IPS-11a (cell line): ENCODE data around the gene CENPS.
"Not testable (repeated sequence)": the region's sequence is repeated elsewhere in the genome, so short reads cannot be mapped to it uniquely, and the experiment has no call there.

Source experiments
- H3K4me3 ChIP-seq: one replicate; pipeline ENCODE4 v1.5.1; 2013; ENCODE audit warnings: low read depth, low read length, control low read depth

CENPS gene

DNA sequence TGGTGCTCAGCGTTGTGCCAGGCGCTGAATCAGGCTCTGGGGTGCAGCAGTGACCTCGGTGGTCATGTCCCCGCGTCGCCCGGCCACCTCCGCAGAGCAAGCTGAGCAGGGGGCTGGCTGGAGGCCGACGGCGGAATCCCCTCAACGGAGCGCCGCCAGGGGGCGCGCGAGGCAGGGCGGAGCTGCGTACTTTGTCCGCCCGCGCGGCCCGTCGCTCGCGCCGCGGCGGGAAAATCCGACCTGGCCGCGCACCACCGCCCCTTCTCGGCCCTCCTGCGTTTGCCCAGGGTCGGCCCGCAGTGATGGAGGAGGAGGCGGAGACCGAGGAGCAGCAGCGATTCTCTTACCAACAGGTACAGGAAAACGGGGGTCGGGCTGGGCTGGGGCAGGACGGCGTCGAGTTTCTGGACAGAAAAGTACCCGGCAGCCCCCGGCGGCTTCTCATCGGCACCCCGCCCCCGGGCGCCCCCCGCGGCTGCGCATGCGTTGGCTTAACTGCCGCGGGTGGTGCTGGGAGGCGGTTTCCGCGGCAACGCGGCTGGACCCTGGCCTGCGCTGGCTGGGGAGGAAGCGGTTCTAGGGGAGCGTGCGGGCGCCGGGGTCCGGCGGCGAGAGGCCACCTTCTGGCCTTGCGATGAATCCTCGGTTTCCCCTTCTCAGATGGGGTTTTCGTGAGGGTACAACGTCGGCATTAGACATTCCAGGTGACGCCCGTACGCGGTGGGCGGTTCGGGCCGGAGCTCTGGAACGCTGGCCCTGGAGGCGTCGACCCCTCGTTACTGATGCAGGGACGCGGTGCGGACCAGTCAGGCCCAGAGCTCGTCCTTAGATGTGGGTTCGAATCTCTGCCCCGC is at the start of gene CENPS:
TSS of gene CENPS (plus strand) at position 218 of the 854 bp plus-strand sequence. CDS start at position 303, 85 bp downstream.
- peak within 1 kb of the TSS; percentile 71 for H3K4me3 ChIP-seq

DNA sequence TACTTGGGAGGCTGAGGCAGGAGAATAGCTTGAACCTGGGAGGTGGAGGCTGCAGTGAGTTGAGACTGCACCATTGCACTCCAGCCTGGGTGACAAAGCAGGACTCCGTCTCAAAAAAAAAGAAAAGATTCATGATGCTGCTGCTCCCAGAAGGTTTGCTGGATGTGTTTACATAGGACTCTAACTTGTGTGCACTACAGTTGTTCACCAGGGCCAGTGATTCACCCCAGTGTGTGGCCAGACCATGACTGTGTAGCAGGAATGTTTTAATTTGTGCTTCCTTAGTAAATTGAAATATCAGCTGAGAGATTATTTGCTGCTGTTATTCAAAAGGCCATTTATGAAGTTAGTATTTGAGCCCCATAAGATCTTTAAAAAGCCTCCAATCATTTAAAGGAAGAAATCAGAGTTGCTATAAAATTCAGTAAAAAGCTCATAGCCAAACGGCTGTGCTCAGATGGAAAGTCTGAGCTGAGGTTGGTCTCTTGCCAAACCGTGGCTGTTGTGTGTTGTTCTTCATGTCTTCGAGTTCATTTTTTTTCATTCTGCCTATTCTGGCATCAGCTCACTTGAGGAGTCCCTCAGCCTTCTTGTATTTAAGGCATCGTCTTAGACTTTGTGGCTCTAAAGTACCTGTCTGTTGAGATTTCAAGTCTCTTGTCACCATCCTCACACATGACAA is 49.5 kb upstream of the CENPS start:
- no peak overlapping the region for H3K4me3 ChIP-seq

DNA sequence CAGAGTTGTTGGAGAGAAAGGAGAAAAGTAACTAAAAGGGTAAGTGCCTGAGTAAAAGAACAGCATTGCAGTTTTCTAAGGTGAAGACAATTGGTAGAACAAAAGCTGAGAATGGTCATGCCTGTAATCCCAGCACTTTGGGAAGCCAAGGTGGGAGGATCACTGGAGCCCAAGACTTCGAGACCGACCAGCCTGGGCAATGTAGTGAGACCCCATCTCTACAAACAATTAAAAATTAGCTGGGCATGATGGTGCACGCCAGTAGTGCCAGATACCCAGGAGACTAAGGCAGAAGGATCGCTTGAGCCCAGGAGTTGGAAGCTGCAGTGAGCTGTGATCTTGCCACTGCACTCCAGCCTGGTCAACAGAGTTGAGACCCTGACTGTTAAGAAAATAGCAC is 46.6 kb upstream of the CENPS start:
- no peak overlapping the region for H3K4me3 ChIP-seq

DNA sequence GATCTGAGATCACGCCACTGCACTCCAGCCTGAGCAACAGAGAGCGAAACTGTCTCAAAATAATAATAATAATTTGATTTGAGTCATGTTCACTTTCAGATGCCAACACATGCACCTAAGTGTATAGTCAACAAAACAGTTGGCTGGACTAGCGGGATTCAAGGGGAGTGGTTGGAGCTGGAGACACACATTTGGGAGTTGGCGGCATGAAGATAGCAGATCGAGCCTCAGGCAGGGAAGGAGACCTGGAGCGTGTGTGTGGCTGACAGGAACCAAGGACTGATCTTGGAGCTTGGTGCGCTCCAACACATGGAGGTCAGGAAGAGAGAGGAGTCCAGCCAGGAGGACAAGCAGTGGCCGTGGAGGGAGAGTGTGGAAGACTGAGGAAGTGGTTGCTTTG is 46.0 kb upstream of the CENPS start:
- H3K4me3 ChIP-seq, result no peak overlapping the region

DNA sequence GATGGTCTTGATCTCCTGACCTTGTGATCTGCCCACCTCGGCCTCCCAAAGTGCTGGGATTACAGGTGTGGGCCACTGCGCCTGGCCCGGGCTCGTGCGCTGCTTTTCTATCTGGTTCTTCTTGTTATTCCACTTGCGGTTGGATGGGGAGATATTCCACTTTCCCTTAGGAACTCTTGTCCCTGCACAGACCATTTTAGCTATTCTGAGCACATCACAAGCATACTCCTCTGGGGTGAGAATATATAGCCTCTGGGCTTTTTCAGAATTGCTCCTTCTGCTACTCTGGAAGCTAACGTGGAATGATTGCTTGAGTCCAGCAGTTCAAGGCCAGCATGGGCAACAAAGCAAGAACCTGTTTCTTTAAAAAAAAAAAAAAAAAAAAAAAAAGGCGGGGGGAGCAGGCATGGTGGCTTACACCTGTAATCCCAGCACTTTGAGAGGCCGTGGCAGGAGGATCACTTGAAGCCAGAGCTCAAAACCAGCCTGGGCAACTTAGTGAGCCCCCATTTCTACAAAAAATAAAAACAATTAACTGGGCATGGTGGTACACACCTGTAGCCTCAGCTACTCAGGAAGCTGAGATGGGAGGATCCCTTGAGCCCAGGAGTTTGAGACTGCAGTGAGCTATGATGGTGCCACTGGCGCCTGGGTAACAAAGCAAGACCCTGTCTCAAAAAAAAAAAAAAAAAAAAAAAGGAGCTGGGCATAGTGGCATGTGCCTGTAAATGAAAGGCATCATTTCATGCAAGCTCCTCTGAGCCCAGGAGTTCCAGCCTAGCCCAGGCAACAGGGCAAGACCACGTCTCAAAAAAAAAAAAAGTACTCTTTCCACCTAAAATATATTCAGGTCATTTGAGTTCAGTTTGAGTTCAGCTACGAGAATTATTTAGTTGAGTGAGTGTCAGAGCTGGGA is 43.2 kb upstream of the CENPS start:
- no peak overlapping the region for H3K4me3 ChIP-seq

DNA sequence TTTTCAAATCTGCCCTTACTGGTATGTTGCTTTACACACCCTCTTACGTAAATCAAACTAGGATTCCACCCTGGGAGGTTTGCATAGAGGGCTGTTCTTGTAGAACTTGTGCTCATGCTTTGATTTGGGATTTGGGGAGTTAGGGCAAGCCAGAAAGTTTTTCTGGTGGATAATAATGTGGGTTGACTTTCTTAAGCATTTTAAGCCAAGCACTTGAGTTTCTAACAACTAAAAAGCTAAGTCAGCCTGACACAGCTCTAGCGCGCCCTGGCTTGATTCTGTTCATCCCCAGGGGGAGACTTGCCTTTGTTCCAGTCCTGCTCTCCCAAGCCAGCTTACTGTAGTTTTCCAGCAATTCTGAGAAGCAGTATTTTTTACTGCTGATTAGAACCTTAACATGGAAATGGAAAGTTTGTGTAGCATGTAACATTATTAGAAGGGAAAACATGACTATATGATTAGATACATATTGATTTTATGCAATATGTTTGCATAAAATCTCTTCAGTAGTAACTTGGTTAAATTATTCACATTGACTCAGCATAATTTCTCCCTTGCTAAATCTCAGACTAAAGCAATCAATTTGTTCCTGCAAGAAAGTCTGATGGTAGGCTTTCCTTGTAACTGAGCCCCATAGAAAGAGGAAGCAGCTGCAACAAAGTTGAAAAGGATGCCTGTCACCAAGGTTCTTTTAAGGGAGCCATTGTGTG is 42.4 kb upstream of the CENPS start:
- no peak overlapping the region for H3K4me3 ChIP-seq

DNA sequence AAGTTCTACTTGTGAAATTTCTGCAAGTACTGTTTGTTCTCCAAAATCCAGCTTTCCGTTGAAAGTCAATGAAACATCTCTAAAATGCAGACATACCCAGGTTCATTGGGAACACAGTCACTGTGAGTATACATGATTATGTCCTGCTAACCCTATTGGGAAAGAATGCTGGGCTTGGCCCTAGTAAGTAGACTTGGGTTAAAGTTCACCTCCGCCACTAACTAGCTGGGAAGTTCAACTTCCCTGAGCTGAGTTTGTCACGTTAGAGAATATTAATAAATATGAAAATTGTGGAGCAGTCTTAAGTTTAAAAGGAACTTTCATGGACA is 41.9 kb upstream of the CENPS start:
- no peak overlapping the region for H3K4me3 ChIP-seq

DNA sequence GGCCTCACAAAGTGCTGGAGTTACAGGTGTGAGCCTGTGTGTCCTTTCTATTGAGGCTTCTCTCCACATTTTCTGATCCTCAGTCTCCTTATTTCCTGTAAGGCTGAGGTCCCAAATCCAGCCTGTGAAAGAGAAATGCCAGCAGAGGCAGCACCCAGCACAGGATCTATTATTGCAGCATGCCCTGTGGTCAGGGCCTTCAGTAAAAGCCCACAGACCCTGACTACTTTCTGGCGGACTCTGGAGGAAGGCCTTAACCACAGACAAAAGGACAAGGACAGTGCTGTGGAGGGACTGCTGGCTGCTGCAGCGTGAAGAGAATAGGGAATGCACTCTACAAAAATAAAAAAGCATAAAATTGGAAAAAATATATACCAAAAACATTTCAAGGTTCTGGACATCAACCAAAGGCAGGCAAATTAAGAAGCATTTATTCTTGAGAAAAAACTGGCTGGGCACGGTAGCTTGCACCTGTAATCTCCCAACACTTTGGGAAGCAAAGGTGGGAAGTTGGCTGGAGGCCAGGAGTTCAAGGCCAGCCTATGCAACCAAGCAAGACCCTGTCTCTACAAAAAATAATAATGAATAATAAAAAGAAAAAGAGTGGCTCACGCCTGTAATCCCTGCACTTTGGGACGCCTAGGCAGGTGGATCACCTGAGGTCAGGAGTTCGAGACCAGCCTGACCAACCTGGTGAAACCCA is 40.8 kb upstream of the CENPS start:
- no peak overlapping the region for H3K4me3 ChIP-seq

DNA sequence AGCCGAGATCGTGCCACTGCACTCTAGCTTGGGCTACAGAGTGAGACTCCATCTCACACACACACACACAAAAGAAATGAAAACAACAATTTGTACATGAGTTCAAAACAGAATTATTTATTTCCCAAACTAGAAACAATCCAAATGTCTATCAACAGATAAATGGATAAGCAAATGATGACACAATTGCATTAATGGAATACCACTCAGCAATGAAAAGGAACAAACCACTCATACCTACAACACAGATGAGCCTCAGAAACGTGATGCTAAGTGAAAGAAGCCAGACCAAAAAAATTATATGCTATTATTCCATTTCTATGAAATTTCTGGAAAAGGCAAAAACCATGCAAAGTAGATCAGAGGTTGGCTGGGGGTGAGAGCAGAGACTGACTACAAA is 33.4 kb upstream of the CENPS start:
- no peak overlapping the region for H3K4me3 ChIP-seq

DNA sequence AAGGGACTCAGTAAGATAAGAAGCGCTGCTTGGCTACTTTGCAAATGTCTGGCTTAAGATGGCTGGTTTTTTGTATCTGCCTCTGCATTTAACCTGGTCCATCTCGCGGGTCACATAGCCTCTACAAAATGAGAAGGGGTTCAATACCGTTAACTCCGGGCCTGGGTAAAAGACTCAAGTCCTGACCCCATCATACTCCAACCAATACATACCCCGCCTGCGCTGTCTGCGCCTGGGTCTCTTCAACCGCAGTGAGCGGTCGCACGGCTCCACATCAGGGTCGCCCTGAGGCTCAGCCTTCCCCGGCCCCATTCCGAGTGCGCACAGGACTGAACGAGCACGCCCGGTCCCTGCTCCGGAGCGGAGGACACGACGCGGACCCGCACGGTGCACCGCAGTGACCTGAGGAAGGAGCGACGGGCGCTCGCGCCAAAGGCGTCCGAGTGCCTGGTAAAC is 31.9 kb upstream of the CENPS start:
- H3K4me3 ChIP-seq, result peak overlapping the region; percentile 93

DNA sequence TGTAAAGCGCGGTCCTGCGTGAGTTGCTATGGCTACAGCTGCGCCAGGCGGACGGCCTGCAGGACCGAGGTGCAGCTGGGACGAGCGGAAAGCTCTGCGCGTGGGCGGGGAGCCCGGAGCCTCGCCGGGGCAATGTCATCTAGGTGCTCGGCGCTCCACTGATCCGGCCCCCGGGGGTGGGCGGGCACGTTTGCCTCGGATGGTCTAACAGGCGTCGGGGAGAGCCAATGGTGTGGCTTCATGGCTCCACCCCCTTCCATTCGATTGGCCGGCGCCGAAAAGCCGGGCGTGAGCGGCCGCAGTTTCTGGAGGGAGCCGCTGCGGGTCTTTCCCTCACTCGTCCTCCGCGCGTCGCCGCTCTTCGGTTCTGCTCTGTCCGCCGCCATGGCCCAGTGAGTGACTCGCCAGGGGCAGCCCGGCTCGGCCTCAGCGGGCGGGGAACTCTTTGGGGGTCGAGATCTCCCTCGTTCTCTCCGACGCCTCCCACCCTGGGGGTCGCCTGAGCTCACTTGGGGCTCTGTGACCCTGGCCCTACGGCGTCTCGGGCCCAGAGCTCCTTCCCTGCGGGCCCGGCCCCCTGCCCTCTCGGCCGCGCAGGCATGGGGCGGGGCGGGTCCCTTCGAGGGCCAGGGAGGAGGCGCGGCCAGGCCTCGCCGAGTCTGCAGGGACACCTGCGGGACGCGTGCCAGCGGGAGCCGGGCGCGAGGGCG is 31.3 kb upstream of the CENPS start, which contains the start of gene PGD:
TSS of gene PGD (plus strand) at position 331 of the 710 bp plus-strand sequence. CDS start at position 385, 54 bp downstream.
- peak within 1 kb of the TSS; percentile 93 for H3K4me3 ChIP-seq

DNA sequence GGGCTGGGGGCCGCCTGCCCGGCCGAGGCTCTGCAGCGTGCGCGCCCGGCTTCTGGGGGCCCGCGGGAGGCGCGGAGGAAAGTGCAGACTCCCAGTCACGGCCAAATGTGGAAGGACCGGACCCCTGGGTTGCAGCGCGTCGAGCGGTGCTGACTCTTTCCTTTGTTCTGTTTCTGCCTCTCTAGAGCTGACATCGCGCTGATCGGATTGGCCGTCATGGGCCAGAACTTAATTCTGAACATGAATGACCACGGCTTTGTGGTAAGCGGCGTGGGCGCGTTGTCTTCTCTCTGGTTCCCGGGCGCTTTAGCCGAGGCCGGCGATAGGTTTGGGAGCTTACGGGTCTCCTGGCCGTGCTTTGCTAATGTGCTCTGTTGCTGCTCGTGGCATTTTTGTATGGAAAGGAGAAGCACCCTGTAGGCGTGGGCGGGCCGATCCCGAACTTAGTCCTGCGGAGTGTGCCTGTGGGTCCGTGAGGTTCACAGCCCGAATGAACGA is 30.7 kb upstream of the CENPS start:
- H3K4me3 ChIP-seq, result peak overlapping the region; percentile 93

DNA sequence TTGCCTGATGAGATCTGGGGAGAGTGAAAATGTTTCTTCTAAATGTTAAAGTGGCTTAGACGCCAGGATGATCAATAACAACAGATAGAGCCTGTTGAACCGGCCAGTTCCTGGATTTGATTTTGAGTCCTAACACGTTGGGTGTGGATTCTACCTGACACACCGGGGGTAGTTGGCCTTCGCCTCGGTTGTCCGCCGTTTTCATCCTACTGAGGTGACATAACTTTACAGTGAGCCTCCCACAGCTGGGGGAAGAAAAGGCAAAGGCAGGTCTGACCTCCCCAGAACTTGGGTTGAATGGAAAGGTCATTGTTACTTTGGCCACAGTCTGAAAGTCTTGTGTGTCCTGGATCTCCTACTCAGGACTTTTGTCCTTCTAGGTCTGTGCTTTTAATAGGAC is 30.2 kb upstream of the CENPS start:
- peak overlapping the region; percentile 93 for H3K4me3 ChIP-seq

DNA sequence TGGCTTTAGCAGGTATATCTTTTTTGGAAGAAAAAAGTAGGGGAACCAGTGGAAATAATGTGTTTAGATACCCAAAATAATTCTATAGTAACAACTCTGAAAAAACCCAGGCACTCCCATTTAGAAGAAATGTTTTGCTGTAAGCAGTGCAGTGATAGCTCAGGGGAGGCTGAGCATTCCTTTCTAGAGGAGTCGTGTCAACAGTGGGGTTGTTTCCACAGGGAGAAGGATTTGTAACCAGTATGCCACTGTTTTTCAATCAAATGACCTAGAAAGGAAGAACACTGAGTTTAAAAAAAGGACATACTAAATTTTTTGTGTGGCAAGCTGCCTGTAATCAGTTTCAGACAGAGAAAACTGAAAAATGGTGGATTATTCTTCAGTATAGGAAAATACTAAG is 29.0 kb upstream of the CENPS start:
- no peak overlapping the region for H3K4me3 ChIP-seq

DNA sequence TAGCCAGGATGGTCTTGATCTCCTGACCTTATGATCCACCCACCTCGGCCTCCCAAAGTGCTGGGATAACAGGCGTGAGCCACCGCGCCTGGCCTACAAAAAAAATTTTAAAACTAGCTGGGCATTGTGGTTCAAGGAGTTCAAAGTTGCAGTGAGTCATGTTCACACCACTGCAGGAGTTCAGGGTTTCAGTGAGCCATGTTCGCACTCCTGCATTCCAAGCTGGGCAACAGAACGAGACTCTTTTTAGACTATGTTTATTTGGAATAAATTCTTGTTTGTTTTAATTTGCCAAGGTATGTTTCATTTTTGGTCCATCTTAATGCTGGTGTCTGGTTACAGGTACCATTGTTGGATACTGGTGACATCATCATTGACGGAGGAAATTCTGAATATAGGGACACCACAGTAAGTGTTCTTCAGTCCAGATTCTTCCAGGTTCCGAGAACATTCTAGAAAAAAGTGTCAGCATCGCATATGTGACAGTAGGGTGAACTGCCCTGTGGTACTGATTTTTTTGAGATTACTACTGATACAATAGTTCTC is 27.4 kb upstream of the CENPS start:
- H3K4me3 ChIP-seq, result no peak overlapping the region

DNA sequence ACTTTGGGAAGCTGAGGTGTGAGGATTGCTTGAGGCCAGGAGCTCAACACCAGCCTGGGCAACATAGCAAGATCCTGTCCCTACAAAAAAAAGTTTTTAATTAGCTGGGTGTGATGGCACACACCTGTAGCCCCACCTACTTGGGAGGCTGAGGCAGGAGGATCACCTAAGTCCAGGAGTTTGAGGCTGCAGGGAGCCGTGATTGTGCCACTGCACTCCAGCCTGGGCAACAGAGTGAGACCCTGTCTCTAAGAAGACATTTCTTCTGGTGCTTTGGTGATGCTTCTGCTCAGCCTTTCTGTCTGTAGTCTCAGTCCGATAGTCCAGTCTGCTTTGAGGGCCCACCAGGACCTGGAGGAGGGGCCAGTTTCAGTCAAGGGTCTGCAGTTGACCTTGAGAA is 23.0 kb upstream of the CENPS start:
- no peak overlapping the region for H3K4me3 ChIP-seq

DNA sequence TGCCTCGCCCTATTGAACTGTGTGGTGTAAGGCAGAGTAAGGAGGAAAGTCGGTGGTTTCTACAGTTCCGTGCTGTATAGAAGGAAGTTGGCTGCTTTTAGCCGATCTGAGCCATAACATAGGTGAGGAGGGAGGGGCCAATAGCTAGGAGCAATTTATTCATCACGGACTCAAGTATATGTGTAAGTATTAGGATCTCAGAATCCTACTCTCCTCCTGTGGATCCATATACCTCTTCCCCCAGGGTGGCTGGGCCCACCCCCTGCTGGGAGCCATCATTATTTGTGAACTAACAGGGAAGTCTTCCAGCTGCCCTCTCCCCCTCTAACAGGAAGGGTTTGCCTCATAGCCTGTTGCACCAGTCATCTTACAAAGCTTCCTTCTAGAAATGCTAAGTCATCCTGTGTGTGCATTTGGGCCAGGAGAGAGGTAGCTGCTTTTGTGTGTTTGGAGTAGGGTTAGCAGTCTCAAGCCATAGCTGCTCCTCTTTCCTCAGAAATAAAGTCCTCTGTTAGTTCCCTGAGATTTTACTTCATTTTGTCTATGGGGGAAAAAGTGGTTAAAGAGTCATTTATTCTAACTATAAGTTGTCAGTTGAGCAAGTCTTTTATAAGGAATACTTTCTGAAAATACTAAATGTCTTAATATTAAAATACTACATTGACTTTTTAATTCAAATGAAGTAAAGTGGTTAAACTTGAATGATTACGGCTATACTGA is 14.9 kb upstream of the CENPS start:
- no peak overlapping the region for H3K4me3 ChIP-seq

DNA sequence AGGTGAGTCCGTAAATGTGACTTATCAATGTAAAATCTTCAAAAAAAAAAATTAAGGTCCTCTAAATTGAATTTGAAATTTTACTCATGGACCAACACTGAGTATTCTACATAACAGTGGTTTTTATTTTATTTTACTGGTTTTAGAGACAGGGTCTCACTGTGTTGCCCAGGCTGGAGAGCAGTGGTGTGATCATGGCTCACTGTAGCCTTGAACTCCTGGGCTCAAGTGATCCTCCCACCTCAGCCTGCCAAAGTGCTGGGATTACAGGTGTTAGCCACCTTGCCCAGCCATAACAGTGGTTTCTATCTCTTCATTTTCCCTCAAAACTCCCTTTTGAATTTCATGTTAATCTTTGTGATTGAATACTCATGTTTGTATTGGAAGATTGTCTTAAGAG is 14.3 kb upstream of the CENPS start:
- H3K4me3 ChIP-seq, result not testable (repeated sequence)
